Measurements from ENCODE around the gene CYP21A2.
"Not testable (repeated sequence)": the region's sequence is repeated elsewhere in the genome, so short reads cannot be mapped to it uniquely, and the experiment has no call there.

Gene CYP21A2

DNA sequence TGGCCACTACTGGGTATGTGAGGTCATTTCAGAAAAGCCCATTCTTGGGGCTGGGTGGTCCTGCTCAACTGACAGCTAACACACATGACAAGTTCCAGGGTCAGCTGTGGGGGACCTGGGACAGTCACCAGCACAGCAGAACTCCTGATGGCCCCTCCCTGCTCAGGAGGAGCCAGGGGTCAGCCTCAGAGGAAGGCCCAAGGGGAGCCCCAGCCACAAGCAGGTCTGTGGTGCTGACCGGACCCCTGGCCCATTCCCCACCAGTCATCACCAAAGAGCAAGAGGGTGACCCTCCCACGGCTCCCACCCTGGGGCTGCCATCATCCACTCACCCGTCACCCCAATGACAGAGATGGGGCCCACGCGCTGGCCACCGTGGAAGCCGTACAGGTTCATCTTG is 18.0 kb downstream of the CYP21A2 start:
- FAIRE-seq, result no peak

DNA sequence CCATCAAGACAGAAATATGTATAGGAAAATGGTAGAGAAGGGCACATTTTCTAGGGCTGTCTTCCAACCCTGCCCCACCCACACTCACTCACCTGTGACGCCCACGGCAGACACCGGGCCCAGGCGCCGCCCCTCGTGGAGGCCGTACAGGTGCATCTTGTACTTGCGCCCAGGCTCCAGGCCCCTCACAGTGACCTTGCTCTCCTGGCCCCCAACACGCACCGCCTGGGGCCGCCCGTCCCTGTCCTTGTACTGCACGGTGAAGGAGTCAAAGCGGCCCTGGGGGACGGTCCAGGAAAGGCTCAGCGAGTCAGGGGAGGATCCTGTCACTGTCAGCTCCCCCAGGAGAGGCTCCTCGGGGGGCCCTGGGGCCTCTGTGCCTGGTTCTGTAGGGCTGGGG is 19.8 kb downstream of the CYP21A2 start:
- no peak for FAIRE-seq

DNA sequence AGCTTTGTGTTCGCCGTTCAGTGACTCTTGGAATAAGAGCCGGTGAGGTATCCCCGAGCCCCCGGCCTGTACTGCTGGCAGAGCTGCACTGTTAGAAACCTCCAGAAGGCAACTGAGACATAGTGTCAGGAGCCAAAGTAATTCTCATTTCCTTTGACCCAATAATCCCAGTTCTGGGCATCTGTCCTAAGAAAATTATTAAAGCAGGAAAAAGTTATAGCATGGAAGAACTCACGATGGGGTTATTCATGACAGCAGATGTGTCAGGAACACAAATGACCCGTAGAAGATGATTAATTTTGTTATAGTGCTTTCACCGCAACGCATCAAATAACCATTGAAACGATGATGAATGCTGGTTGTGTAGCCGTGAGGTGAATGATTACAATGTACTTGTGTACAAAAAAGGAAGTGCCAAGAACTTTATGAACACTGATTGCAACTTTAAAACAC is 20.3 kb downstream of the CYP21A2 start:
- FAIRE-seq, result no peak

DNA sequence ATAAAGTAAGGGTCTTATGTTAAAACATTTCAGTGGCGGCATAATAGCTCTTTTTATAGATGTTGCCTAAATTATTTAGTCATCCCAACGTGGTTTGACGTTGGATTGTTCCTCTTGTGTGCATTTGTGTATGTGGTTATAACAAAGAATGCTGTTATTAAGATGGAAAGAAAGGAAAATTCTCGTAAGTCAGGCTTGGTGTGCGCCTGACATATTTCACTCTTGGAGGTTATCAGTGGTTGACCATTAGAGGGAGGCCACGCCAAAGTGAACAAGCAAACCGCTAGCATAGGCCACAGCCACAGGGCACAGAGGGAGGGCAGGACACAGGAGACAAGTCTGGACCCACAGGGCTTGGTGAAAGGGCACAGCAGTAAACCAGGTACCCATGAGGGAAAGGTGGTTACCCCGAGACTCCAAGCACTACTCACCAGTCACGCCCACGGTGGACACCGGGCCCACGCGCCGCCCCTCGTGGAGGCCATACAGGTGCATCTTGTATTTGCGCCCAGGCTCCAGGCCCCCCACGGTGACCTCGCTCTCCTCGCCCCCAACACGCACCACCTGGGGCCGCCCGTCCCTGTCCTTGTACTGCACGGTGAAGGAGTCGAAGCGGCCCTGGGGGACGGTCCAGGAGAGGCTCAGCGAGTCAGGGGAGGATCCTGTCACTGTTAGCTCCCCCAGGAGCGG is 22.9 kb downstream of the CYP21A2 start:
- FAIRE-seq, result no peak

DNA sequence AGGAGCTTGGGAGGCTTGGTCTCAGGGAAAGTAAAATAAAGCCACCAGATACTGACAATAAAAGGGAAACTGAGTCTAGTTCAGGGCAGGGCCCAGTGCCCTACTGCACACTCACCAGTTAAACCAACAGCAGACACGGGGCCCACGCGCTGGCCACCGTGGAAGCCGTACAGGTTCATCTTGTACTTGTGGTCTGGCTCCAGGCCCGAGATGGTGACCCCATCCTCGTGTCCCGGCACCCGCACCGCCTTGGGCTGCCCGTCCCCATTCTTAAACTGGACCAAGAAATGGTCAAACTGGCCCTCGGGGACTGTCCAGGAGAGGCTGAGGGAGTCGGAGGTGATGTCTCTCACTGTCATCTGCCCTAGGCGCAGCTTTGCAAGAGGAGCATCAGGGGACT is 26.5 kb downstream of the CYP21A2 start:
- no peak for FAIRE-seq

DNA sequence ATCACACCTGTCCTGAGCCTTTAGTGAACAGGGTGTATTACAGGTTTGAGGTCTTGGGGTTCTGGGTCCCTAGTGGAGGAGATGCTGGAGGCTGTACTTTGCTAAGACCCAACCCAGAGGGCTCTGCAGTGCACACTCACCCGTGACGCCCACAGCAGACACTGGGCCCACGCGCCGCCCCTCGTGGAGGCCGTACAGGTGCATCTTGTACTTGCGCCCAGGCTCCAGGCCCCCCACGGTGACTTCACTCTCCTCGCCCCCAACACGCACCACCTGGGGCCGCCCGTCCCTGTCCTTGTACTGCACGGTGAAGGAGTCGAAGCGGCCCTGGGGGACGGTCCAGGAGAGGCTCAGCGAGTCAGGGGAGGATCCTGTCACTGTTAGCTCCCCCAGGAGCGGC is 29.3 kb downstream of the CYP21A2 start:
- FAIRE-seq, result not testable (repeated sequence)

DNA sequence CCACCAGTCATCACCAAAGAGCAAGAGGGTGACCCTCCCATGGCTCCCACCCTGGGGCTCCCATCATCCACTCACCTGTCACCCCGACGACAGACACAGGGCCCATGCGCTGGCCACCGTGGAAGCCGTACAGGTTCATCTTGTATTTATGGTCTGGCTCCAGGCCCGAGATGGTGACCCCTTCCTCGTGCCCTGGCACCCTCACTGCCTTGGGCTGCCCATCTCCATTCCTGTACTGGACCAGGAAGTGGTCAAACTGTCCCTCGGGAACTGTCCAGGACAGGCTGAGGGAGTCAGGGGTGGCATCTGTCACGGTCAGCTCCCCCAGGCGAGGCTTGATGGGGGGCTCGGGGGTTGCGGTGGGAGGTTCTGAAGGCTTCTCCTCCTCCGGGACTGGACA is 30.1 kb downstream of the CYP21A2 start:
- FAIRE-seq, result not testable (repeated sequence)

DNA sequence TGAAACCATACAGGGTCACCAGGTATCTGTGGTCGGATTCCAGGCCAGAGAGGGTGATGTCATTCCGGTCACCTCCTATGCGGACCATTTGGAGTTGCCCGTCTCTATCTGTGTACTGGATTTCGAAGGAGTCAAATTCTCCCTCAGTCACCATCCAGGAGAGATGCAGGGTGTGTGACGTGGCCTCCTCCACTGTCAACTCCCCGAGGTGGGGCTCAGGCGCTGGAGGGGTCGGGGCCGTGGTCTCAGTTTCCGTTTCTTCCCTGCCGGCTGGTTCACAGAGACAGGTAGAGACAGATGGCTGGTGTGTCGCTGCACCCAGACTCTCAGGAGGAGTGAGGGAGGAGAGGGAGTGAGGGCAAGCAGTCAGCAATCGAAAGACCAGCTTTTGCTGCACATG is 30.7 kb downstream of the CYP21A2 start:
- FAIRE-seq, result no peak

DNA sequence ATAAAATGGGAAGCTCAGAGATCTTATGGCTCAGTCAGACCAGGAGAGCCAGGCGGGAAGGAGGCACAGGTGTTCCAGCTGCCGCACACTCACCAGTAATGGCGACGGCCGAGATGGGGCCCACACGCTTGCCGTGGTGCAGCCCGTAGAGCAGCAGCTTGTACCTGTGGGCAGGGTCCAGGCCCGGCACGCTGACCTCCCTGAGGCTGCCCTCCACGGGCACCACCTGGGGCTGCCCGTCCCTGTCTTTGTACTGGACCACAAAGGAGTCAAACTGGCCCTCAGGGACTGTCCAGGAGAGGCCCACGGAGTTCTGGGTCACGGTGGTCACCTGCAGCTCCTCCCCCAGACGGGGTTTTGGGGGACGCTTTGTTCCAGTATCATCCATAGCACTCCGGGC is 31.2 kb downstream of the CYP21A2 start:
- FAIRE-seq, result no peak

DNA sequence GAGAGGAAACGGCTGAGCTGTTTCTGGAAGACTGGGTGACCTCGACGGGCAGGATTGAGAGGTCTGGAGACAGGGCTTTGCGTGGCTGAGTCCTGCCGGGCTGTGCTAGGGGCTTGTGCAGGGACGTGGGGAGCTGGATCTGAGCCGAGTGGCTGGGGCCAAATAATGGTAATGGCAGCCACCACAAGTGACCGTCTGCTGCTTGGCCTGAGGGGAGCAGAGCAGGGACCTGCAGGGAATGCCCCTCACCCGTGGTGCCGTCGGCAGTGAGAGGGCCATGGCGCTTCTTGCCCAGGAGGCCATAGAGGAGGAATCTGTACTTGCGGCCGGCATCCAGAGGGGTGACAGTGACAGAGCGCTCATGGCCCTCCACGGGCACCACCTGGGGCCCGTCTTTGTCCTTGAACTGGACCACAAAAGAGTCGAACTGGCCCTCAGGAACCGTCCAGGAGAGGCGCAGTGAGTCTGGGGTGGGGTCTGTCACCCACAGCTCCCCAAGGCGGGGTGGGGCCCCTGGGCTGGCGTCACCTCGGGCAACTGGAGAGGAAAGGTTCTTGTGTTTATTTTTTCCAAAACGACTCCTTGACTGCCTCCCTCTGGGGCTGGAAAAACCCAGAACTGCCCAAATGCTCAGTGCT is 31.8 kb downstream of the CYP21A2 start:
- FAIRE-seq, result no peak

DNA sequence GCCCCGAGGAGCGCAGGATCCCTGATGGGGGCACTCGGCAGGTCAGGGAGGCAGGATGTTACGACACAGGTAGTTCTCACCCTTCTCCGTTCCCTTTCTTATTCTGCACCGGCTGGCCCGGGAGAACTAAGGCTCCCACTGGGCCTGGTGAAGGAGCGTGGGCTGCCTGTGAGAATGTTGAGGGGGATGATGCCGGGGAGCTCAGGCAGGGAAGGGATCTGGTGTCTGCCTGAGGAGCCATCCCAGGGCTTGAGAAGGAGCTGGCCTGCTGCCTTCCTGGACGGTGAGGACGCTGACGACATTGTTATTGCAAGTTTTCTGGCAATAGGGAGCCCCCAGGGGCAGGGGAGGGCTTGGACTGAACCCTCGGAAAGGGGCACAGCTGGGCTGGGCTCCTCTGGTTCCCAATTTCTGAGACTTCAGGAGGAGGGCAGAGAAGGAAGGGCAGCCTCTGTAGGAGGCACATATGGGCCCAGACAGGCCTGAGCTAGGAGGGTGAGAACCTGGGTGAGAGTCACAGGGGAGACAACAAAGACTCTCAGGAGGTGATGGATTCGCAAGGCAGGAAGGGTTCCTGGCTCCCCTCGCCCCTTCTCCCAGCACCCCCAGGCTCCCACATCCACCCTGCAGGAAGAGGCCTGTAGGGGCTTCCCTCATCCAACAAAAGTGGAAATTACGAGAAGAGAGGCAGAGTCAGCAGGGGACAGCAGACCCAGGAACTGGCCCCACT is 32.8 kb downstream of the CYP21A2 start:
- no peak for FAIRE-seq

DNA sequence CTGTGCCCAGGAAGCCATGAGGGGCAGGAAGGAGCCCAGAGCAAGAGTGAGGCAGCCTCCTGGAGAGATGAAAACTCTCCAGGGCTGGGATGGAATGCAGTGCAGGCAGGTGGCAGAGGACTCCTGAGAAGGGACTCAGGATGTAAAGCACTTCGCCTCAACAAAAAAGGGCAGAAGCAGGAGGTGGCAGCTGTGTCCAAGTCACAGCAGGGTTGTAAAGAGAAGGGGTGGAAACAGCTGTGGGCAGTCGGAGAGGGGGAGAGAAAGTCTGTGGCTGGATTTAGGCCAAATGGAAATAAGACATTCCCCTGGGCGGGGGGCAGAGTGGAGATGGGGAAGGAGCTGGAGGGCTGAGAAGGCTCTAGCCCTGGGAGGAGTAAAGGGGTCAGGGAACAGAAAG is 34.9 kb downstream of the CYP21A2 start:
- FAIRE-seq, result no peak

DNA sequence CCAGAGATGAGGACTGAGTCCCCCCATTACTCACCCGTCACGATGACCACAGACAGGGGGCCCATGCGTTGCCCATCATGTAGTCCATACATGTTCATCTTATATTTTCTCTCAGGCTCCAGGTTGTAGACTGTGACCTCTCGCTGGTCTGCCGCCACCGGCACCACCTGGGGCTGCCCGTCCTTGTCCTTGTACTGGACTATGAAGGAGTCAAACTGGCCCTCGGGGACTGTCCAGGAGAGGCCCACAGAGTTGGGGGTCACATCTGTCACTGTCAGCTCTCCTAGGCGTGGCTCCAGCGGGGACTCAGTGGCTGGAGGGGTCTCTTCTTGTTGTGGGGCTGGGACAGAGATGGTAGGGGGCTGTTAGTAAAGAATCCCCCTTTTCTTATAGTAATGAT is 35.4 kb downstream of the CYP21A2 start:
- no peak for FAIRE-seq

DNA sequence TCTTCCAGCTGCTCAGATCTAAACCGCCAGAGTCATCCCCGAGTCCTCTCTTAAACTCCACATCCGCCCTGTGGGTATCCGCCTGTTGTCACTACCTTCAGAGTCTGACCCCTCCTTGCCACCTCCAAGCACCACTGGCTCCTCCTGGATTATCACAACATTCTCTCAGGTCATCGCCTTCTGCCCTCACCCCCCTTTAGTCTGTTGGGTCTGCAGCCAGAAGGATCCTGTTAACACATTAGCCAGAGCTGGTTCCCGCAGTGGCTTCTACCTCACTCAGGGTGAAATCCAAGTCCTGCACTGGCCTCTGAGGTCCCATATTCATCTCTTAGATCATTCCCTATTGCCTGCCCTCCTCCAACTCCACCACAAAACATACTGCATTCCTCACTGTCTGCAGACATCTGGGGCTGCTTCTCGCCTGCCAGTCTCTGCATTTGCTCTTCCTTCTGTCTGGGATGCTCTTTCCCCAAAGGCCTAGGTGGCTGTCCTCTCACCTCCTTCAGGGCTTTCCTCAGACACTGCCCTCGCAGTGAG is 36.8 kb downstream of the CYP21A2 start:
- no peak for FAIRE-seq

DNA sequence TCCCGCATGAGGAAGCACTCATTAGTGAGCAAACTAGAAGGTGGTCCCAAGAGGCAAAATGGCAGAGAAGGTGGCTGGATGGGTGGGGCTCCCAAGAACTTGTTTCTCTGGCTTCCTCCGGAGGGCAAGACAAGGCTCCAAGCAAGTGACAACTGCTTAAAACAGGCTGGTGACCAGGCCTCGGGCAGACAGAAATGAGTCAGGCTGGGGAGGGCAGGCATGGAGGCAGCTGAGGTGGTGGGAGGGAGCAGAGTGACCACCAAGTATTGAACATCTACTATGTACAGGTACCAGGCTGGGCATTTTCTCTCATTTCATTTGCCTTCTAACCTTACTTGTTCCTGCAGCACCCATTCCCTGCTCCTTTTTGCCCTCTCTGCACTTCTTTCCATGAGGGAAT is 37.6 kb downstream of the CYP21A2 start:
- no peak for FAIRE-seq

DNA sequence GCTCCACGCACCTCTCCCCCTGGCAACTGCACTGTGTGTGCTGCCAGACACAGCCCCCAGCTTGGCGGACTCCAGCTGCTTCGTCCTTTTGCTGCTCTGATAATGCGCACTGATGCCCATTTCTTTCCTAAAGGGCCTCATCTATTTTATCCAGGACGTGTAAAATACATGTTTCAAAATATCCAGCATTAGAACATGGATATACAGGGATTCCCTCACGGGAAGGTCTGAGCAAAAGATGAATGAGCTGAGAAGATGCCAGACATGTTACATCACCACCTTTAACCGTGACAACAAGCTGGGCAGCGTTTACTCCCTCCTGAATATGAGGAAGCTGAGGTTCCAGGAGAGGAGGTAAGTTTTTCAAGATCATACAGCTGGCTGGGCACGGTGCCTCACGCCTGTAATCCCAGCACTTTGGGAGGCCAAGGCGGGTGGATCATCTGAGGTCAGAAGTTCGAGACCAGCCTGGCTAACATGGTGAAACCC is 38.1 kb downstream of the CYP21A2 start:
- no peak for FAIRE-seq

DNA sequence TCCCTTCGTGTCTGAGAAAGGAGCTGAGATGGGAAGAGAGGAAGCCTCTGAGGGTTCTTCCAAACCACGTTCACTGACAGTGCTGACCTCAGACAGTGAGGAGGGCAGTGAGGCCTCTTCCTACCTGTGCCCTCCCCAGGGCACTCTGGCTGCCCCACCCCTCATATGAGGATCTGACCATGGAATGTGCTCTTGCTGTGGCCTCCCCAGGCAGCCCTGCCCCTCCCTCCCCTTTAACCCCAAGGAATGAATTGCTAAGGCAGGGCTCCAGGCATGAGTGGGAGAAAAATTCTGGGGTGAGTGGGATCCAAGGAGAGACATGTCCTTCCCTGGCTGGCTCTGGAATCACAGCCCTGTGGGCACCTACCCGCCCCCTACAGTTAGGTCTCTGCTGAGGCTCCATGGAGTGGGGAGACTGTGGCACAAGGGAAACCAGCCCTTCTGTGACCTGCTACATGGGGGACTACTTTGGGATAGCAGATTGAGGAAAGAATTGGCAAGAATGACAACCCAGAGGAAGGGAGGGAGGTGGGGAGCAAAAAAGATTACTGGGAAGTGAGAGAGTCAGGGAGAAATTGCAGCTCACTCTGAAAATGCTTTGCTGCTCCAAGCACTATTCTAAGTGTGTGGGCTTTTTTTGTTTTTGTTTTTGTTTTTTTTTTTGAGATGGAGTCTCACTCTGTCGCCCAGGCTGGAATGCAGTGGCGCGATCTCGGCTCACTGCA is 41.5 kb downstream of the CYP21A2 start:
- FAIRE-seq, result no peak

DNA sequence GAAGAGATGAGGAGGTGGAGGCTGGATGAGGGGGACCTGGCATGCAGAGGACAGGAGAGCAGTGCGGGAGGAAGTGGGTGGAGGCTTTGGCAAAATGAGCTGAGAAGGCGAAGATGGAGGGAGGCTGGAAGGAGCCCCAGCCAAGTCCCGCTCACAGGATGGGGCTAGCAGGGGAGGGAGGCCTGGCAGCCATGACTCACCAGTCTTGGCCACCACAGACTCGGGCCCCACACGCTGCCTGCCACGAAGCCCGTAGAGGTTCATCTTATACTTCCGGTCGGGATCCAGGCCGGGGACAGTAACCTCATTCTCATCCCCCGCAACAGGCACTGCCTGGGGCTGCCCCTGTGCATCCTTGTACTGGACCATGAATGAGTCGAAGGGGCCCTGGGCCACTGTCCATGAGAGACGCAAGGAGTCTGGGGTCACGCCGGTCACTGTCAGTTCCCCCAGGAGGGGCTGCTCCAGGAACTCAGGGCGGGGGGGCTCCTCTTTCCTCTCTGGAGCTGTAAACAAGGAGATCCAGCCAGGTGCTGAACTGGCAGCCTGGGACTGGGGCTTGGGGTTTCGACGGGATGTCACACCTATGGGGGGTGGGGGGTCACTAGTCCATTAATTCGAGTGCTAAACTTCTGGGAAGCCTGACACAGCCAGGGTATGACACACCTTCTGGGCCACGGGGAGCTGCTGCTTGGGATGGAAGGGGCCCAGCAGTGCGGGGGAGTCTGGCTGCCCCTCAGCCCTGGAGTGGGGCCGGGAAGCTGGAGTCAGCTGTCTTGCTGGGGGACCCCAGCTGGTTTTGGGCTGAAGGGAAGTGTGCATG is 43.2 kb downstream of the CYP21A2 start:
- FAIRE-seq, result no peak

DNA sequence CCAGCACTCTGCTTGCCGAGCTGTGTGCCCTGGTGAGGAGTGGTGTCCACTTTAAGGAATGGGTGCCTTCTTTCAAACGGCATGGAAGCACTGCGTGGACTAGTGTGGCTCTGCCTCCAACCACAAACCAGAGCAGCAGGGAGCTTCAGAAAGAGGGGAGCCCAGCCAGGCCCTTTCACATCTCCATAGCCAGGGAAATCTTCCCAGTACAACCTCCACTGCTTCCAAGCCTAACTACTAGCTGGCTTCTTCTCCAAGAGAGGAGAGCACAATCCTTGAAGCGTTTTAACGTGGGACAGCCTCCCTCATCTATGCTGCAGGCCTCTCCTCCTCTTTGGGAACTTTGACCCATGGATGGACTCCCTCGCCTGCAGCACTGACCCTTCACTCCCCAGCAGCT is 44.3 kb downstream of the CYP21A2 start:
- no peak for FAIRE-seq

DNA sequence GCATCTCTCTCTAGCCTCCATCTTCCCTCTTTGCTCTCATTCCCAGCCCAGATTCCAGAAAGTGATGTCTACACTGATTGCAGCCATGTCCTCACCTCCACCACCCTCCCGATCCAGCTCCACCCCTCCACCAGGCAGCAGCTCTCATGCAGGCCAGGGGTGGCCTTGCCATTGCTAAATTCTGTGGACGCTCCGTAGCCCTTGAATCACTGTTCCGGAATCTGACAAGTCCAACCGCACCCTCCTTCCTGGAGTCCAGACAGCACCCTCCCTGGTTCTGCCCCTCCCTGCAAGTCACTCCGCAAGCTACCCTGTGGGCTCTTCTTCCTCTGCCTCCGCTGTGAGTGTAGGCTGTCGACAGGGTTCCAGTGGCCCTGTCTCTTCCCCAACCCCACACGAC is 44.7 kb downstream of the CYP21A2 start:
- FAIRE-seq, result no peak

DNA sequence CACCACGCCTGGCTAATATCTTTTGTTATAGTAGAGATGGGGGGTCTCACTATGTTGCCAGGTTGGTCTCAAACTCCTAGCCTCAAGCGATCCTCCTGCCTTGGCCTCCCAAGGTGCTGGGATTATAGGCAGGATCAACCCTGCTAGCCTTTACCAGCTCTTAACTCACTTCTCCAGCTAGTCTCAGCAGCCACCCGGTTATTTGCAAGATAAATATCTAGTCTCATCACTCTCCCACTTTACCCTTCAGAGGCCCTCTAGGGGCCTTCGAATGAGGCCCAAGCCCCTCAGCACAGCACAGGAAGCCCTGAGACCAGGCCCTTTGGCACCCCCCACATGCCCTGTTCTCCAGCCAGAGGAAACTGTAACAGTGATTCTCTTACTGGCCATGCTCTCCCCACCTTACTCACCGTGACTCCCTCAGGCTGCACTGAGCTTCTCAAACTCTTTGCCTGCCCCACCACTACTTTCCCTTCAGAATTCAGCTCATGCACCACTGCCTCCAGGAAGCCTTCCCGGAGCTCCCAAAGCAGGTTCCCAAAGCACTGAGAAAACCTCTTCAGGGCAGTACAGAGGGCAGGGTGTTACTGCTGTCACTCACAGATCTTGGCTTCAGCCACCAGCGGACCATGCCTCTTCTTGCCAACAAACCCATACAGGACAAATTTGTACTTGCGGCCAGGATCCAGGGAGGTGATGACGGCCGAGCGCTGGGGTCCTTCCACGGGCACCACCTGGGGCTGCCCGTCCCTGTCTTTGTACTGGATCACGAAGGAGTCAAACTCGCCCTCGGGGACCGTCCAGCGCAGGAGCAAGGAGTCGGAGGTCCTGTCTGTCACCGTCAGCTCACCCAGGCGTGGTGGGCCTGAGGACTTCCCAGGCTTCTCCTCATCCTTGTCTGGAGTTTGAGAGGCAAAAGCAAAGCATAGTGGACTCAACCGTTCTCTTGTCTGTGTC is 45.9 kb downstream of the CYP21A2 start:
- FAIRE-seq, result no peak

Data from islet of Langerhans (tissue), 1 donor.